H1 (cell line): ENCODE results near the gene KIF21A. TPM values are rescaled to one million over a fixed set of nuclear protein-coding genes. Genes with fewer than 3 reads are reported as not detected.

Experiments used
- BACH1 ChIP-seq: IDR thresholded peaks from 2 replicates; pipeline ENCODE4 v1.6.1; 2012; ENCODE audit warnings: low read length, improper control_type of control experiment
- BCL11A ChIP-seq, 2 experiments: IDR thresholded peaks; one replicate each; pipeline ENCODE4 v1.6.1; 2011; ENCODE audit warnings: low read depth in 2 of 2, low read length in 2 of 2, mild to moderate bottlenecking in 2 of 2
- CHD7 ChIP-seq: fragments of 300-600 bp; sonication (generic); IDR thresholded peaks from 2 replicates; pipeline ENCODE4 v1.7.1; 2012; ENCODE audit warnings: low read length, moderate library complexity, mild to moderate bottlenecking, inconsistent platforms; ENCODE audit not compliant: insufficient replicate concordance
- HDAC2 ChIP-seq, 2 experiments: fragments of 300-600 bp in 1 of 2; sonication (generic) in 1 of 2; IDR thresholded peaks; 2 replicates each; pipeline ENCODE4 v1.6.1; 2011 to 2012; ENCODE audit warnings: low read depth in 2 of 2, low read length in 2 of 2, mild to moderate bottlenecking in 2 of 2, moderate library complexity in 2 of 2, borderline replicate concordance in 1 of 2, inconsistent platforms in 1 of 2
- MAX ChIP-seq: IDR thresholded peaks from 2 replicates; pipeline ENCODE4 v1.6.1; 2012; ENCODE audit warnings: inconsistent platforms
- PHF8 ChIP-seq: fragments of 200-600 bp; sonication (generic); conservative IDR thresholded peaks from 2 replicates; pipeline ENCODE4 v1.7.1; 2012; ENCODE audit warnings: low read depth, mild to moderate bottlenecking, inconsistent platforms, low read length, moderate library complexity
- polyA plus RNA-seq, 7 experiments: library from polyadenylated mRNA; depleted of rRNA in 3 of 7; stranded (reverse) in 5 of 7; unstranded in 2 of 7; fragments of >200 nt in 5 of 7; fragments of 200-250 nt in 2 of 7; gene quantifications; 1 replicate in 5 of 7; 2 replicates in 1 of 7; 4 replicates in 1 of 7; pipeline versions ENCODE4 v1.2.1 to v1.2.3, GENCODE V29; 2011 to 2013; ENCODE audit warnings: missing spikeins in 2 of 7, mixed read lengths in 2 of 7
- total RNA-seq: library from RNA; stranded (reverse); fragmentation: NEBNext Ultra II Directional; extraction: Animal tissue kit (Norgen Biotek cat#: 25700); gene quantifications from 2 replicates; pipeline ENCODE4 v1.2.1, GENCODE V29; 2021

The KIF21A gene
- total and polyA plus RNA-seq, 2 of the 8 experiments (the other 6 are each of a cell fraction or from before 2014, with no cell fraction given), result 10.0 to 26.0 TPM

GRCh38 chr12:39405580-39405979, 37.3 kb downstream of the KIF21A start (continued):
- no peak for TF ChIP-seq HDAC2 (IDR thresholded peaks at IDR 0.05; ENCODE audit: borderline replicate concordance in 1 of 2, low read depth in 2 of 2, low read length in 2 of 2)
- no peak for TF ChIP-seq MAX
- TF ChIP-seq CHD7, result no peak
- TF ChIP-seq PHF8, result no peak
- no peak for TF ChIP-seq BCL11A (IDR thresholded peaks at IDR 0.05; ENCODE audit: low read depth in 2 of 2, low read length in 2 of 2)
- TF ChIP-seq BACH1, result no peak
